ENCODE results near the gene CACNA2D3.

DNA sequence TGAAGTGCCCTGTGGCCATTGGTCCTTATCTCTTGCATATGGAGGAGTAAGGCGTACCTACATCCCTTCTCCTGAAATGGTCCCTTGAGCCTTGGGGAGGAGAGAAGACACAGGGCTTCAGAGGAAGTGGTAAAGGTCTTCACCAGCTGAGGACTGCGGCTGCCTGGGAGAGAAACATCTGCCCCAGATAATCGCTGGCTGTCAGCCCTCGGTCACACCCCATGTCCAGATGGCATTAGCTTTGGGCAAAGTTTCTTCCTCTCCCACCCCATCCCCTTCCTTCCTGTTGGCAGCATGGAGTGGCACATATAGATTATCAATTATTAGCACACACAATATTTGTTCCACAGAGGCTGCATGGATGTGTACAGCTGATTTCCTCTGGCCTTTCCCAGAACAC is 743.9 kb downstream of the CACNA2D3 start:
- TF ChIP-seq CTCF (IDR thresholded peaks at IDR 0.05) (no peak), ZFX (IDR thresholded peaks at IDR 0.05; ENCODE audit: borderline replicate concordance) (no peak)
